MM.1S (cell line): Measurements from ENCODE around the gene TRIM26.

ENCODE experiments used
- EZH2 ChIP-seq: fragments of 300-600 bp; sonication (generic); optimal IDR thresholded peaks from 2 replicates; pipeline ENCODE3; 2017; ENCODE audit warnings: low read depth, mild to moderate bottlenecking, antibody characterized with exemption, low read length, mixed read lengths
- EZH2phosphoT487 ChIP-seq: fragments of 300-600 bp; sonication (generic); IDR thresholded peaks from 2 replicates; pipeline ENCODE4 v1.6.1; 2018; ENCODE audit warnings: antibody characterized with exemption, low read length
- TF ChIP-seq, protein P1 (sequence below): fragments of 300-600 bp; sonication (generic); IDR thresholded peaks from 2 replicates; pipeline ENCODE4 v1.5.1; 2016; ENCODE audit warnings: antibody characterized with exemption, low read length, mixed read lengths

GRCh38 chr6:30150671-30151395 is 62.4 kb downstream of the TRIM26 start:
- TF ChIP-seq, protein P1, sequence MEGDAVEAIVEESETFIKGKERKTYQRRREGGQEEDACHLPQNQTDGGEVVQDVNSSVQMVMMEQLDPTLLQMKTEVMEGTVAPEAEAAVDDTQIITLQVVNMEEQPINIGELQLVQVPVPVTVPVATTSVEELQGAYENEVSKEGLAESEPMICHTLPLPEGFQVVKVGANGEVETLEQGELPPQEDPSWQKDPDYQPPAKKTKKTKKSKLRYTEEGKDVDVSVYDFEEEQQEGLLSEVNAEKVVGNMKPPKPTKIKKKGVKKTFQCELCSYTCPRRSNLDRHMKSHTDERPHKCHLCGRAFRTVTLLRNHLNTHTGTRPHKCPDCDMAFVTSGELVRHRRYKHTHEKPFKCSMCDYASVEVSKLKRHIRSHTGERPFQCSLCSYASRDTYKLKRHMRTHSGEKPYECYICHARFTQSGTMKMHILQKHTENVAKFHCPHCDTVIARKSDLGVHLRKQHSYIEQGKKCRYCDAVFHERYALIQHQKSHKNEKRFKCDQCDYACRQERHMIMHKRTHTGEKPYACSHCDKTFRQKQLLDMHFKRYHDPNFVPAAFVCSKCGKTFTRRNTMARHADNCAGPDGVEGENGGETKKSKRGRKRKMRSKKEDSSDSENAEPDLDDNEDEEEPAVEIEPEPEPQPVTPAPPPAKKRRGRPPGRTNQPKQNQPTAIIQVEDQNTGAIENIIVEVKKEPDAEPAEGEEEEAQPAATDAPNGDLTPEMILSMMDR = no peak
- TF ChIP-seq EZH2 (no peak), EZH2phosphoT487 (no peak)
